Stimulated activated CD8-positive, alpha-beta memory T cell treated with anti-CD3 and anti-CD28 coated beads, Interleukin-12 subunit alpha, Interleukin-12 subunit beta, amount 100 ng/mL, for 1 hour (primary cell): ENCODE measurements around the gene ZNF28.
A peak's percentile ranks its signal among the peaks of the same experiment; 100 is the strongest.
"Not testable (repeated sequence)": the region's sequence is repeated elsewhere in the genome, so short reads cannot be mapped to it uniquely, and the experiment has no call there.

ENCODE experiments used
- DNase-seq: peaks from one replicate; pipeline ENCODE4 v3.0.0-alpha.2; 2020; ENCODE audit warnings: low read depth

ZNF28 gene

DNA sequence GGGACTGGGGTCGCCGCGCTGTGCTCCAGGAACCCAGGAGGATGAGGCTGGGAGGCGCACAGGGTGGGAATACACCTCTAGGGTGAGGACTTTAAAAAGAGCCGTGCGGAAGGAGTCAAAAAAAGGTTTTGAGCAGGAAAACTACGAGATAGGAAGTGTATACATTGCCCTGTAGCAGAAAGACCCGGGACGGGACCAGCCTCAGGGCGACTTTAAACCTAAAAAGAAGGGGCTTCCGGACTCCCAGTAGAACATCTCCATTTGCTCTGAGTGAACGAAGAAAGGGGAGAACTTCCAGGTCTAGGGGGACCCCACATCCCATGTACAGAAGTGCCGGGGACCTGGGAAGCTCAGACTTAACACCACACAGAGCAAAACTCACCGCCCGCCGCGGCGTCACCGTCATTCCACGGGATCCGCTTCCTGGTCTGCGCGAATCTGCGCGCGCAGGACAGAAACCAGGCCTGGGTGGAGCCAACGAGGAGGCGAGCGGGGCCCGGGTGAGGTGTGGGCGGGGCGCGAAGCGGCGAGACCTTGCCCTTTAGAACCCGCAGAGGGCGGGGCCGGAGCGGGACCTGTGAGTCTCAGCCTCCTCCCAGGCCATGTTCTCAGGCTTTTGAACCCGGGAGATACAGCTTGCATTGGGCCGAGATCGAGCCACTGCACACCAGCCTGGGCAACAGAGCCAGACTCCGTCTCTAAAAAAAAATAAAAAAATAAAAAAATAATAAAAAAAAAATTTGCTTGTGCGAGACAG is at the start of gene ZNF28:
Gene ZNF28, minus strand, starts transcription at position 430 of the 757 bp plus-strand sequence. CDS start 3,675 bp downstream, outside the sequence.
- peak; percentile 46 for DNase-seq

DNA sequence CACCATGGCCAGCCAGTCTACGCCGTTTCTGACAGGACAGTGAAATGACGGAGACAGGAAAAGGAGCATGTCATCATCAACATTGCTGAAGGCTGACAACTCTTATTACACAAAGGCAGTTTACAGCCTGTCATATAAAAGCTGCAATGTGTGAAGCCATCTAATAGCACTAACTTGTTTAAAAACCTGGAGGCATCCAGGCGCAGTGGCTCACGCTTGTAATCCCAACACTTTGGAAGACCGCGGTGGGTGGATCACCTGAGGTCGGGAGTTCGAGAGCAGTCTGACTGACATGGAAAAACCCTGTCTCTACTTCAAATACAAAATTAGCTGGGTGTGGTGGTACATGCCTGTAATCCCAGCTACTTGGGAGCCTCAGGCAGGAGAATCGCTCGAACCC is 46.6 kb upstream of the ZNF28 start:
- DNase-seq: not testable (repeated sequence)

DNA sequence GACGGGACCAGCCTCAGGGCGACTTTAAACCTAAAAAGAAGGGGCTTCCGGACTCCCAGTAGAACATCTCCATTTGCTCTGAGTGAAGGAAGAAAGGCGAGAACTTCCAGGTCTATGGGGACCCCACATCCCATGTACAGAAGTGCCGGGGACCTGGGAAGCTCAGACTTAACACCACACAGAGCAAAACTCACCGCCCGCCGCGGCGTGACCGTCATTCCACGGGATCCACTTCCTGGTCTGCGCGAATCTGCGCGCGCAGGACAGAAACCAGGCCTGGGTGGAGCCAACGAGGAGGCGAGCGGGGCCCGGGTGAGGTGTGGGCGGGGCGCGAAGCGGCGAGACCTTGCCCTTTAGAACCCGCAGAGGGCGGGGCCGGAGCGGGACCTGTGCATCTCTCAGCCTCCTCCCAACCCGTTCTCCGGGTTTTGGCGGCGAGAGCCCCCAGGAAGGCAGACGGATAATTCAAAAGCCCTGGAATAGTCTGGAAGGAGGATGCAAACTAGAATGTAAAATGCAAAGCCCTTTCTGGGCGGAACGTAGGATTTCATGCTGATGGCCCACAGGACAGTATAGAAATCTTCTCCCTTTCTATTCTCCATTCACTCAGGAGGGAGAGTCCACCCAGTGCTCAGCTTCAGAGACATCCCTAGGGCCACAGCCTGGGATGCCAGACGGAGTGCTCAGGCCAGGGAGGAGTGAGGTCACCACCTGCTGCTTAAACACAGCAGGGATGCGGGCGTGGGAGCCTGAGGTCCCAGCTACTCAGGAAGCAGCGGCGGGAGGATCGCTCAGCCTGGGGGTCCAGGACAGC is 36.2 kb upstream of the ZNF28 start, which contains the start of gene ZNF468:
Gene ZNF468, minus strand, starts transcription at position 242 of the 814 bp plus-strand sequence. CDS start 3,347 bp downstream, outside the sequence.
- DNase-seq: peak; percentile 51

DNA sequence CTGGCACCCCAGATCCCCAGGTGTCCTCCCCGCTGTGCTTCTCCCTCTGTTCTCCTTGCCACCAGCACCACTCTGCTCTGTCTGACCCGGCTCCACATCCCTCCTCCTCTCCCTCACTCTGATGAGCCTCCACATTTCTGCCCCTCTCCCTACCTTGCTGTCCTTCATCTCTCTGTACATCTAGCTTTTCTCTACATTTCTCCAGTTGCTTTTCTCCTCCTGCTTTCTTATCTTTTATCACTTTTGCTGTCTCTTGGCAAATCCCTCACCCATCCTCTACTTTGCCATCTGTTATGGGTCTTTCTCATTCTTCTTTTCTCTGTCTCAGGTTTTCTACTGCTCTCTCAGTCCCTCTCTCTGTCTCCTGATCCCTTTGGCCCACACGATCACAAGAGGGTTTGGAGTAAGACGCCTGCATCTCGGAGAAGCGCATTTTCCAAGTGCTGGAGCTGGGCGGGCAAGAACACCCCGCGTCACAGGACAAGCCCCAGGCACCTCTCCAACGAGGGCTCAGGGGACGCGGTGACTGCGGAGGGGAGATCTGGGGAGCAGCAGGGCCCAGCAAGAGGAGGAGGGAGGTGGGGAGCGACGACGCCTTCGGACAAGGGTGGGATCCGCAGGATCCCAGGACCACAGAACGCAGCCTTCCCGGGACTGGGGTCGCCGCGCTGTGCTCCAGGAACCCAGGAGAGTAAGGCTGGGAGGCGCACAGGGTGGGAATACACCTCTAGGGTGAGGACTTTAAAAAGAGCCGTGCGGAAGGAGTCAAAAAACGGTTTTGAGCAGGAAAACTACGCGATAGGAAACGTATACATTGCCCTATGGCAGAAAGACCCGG is 35.3 kb upstream of the ZNF28 start:
- not testable (repeated sequence) for DNase-seq

DNA sequence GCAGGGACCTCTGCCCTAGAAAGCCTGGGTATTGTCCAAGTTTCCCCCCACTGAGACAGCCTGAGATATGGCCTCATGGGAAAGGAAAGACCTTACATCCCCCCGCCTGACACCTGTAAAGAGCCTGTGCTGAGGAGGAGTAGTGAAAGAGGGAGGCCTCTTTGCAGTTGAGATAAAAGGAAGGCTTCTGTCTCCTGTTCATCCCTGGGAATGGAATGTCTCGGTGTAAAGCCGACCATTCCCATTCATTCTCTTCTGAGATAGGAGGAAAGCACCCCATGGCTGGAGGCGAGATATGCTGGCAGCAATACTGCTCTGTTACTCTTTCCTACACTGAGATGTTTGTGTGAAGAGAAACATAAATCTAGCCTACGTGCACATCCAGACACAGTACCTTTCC is 25.9 kb upstream of the ZNF28 start:
- DNase-seq: not testable (repeated sequence)

DNA sequence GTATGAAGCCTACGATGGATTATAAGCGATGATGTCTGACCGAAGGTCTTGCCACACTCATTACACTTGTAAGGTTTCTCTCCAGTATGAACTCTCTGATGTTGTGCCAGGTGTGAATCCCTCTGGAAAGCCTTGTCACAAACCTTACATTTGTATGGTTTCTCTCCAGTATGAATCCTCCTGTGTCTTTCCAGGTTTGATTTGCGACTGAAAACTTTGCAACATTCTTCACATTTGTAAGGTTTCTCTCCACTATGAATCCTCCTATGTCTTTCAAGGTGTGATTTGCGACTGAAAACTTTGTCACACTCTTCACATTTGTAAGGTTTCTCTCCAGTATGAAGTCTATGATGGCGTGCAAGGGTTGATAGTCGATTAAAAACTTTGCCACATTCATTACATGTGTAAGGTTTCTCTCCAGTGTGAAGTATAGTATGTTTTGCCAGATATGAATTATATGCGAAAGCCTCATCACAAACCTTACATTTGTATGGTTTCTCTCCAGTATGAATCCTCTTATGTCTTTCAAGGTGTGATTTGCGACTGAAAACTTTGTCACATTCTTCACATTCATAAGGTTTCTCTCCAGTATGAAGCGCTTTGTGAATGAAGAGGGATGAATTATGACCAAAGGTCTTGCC is 19.5 kb upstream of the ZNF28 start:
- DNase-seq: not testable (repeated sequence)

DNA sequence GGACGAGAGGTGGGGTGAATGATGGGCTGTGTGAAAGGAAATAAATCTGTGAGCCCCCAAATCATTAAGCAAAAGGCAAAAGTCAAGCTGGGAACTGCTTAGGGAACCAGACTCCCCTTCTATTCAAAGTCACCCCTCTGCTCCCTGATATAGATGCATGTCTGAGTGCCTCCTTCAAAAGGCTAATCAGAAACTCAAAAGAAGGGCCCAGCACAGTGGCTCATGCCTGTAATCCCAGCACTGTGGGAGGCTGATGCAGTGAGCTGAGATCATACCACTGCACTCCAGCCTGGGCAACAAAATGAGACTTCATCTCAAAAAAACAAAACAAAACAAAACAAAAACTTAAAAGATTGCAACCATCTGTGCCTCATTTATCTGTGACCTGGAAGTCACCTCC is 12.9 kb upstream of the ZNF28 start:
- not testable (repeated sequence) for DNase-seq

DNA sequence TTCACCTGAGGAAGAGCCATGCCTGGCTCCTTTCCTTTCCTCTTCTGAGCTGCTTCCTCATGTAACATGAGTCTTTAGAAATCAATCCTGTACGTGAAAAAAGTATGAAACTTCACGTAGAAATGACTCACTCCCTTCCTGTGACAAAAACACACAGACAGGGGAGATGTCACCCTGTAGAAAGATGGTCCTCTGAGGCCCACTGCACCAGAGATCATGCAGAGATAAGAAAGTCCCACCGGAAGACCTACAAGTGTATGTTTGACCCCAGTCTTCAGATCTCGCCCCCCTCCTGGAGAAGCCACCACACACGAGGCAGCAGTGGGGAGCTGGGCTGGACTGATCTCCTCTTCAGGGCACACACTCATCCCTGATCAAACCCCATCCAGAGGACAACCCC is 12.1 kb upstream of the ZNF28 start:
- not testable (repeated sequence) for DNase-seq

DNA sequence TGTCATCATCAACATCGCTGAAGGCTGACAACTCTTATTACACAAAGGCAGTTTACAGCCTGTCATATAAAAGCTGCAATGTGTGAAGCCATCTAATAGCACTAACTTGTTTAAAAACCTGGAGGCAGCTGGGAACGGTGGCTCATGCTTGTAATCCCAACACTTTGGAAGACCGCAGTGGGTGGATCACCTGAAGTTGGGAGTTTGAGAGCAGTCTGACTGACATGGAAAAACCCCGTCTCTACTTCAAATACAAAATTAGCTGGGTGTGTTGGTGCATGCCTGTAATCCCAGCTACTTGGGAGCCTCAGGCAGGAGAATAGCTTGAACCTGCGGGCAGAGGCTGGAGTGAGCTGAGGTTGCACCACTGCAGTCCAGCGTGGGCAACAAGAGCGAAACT is 8.4 kb upstream of the ZNF28 start:
- not testable (repeated sequence) for DNase-seq

DNA sequence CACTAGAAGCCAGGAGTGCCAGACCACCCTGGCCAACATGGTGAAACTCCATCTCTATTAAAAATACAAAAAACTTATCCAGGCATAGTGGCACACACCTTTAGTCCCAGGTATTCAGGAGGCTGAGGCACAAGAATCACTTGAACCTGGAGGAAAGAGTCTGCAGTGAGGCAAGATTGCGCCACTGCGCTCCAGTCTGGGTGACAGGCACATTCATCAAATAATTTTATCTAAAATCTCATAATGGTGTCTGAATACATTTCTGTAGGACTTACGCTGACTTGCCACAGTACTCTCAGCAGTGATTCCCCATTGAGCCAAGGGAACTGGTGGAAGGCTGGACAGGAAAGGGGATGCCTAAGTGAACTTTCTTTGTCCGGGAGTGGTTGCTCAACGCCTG is 4.3 kb upstream of the ZNF28 start:
- no peak for DNase-seq

DNA sequence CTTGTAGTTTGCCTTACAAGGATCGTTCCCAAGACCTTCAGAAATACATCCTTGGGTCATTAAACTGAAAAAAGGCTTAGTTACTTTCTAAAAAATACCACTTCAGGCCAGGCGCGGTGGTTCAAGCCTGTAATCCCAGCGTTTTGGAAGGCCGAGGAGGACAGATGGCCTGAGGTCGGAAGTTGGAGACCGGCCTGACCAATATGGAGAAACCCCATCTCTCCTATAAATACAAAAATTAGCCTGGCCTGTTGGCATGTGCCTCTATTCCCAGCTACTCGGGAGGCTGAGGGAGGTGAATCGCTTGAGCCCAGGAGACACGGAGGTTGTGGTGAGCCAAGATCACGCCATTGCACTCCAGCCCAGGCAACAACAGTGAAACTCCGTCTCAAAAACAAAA is 2.2 kb upstream of the ZNF28 start:
- no peak for DNase-seq

DNA sequence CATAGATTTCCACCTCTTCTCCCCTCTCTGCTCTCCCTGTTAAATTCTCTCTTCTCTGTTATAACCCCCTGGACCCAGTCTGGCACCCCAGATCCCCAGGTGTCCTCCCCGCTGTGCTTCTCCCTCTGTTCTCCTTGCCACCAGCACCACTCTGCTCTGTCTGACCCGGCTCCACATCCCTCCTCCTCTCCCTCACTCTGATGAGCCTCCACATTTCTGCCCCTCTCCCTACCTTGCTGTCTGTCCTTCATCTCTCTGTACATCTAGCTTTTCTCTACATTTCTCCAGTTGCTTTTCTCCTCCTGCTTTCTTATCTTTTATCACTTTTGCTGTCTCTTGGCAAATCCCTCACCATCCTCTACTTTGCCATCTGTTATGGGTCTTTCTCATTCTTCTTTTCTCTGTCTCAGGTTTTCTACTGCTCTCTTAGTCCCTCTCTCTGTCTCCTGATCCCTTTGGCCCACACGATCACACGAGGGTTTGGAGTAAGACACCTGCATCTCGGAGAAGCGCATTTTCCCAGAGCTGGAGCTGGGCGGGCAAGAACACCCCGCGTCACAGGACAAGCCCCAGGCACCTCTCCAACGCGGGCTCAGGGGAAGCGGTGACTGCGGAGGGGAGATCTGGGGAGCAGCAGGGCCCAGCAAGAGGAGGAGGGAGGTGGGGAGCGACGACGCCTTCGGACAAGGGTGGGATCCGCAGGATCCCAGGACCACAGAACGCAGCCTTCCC is 795 bp downstream of the ZNF28 start:
- DNase-seq: not testable (repeated sequence)

DNA sequence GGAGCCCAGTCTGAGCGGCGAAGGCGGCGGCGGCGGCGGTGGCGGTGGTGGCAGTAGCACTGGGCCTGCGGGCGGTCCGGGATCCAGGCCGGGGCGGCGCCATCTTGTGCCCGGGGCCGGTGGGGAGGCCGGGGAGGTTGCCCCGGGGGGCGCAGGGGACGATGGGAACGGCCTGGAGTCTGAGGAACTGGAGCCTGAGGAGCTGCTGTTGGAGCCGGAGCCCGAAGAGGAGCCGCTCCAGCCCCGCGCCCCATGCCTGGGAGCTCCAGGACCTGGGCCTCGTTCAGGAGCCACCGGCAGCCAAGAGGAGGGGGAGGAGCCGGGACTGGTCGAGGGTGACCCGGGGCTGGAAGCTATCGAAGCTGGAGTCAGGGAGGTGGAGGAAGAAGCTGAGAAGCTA is 11.6 kb downstream of the ZNF28 start:
- no peak for DNase-seq

DNA sequence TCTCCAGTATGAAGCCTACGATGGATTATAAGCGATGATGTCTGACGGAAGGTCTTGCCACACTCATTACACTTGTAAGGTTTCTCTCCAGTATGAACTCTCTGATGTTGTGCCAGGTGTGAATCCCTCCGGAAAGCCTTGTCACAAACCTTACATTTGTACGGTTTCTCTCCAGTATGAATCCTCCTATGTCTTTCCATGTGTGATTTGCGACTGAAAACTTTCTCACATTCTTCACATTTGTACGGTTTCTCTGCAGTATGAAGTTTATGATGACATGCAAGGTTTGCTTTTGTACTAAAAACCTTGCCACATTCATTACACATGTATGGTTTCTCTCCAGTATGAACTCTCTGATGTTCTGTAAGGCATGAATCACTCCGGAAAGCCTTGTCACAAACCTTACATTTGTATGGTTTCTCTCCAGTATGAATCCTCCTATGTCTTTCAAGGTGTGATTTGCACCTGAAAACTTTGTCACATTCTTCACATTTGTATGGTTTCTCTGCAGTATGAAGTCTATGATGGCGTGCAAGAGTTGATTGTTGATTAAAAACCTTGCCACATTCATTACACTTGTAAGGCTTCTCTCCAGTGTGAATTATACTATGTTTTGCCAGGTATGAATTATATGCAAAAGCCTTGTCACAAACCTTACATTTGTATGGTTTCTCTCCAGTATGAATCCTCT is 21.3 kb downstream of the ZNF28 start:
- DNase-seq: not testable (repeated sequence)

DNA sequence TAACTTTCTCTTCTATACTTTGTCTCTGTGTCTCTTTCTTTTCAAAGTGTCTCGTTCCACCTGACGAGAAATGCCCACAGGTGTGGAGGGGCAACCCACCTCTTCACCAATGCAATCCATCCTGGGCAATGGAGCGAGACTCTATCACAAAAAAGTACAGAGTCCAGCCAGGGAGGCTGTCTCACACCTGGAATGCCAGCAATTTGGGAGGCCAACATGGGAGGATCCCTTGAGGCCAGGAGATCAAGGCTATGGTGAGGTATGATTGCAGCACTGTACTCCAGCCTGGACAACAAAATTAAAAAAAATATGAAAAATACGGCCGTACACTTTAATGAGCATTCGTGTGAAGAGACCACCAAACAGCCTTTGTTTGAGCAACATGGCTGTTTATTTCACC is 32.0 kb downstream of the ZNF28 start:
- DNase-seq: no peak

DNA sequence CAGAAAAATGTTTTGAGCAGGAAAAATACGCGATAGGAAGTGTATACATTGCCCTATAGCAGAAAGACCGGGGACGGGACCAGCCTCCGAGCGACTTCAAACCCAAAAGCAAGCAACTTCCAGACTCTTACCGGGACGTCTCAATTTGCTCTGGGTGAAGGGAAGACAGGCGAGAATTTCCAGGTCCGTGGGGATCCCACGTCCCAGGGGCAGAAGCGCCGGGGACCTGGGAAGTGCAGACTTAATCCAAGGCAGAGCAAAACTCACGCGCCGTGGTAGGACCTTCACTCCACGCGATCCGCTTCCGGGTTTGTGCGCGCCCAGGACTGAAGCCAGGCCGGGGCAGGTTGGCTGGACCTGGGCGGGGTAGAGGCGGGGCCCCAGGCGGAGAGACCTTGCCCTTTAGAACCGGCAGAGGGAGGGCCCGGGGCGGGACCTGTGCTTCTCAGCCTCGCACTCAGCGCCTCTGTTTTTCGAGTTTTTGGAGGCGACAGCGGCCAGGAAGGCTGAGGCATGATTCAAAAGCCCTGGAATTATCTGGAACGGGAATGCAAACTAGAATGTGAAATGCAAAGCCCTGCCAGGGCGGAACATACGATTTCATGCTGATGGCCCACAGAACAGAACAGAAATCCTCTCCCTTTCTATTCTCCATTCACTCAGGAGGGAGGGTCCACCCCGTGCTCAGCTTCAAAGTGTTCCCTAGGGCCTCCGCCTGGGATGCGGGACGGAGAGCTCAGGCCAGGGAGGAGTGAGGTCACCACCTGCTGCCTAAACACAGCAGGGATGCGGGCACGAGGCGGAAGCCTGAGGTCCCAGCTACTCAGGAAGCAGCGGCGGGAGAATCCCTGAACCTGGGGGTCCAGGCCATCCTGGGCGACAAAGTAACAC is 34.7 kb downstream of the ZNF28 start, which contains the start of gene ZNF600:
Gene ZNF600, minus strand, starts transcription at position 328 of the 891 bp plus-strand sequence. CDS start 7,903 bp downstream, outside the sequence.
- peak; percentile 70 for DNase-seq

DNA sequence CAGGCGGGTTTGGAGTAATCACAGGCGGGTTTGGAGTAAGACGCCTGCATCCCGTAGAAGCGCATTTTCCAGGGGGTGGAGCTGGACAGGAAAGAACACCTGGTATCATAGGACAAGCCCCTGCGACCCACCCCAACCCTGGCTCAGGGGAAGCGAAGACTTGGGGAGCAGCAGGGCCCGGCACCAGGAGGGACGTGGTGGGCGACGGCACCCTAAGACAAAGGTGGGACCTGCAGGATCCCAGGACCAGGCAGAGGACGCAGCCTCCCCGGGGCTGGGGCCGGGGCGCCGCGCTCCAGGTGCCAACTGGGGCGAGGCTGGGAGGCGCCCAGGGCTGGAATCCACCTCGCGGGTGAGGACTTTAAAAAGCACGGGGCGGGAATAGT is 35.4 kb downstream of the ZNF28 start:
- no peak for DNase-seq

DNA sequence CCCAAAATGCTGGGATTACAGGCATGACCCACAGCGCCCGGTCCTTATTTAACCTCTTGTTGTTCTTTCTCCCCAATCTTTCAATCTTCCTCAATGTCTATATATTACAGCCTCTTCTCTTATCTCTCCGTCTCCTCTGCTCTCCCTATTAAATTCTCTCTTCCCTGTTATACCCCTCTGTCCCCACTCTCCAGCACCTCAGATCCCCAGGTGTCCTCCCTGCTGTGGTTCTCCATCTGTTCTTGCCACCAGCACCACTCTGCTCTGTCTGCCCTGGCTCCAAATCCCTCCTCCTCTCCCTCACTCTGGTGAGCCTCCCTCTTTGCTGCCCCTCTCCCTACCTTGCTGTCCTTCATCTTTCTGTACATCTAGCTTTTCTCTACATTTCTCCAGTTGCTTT is 35.9 kb downstream of the ZNF28 start:
- DNase-seq: no peak

DNA sequence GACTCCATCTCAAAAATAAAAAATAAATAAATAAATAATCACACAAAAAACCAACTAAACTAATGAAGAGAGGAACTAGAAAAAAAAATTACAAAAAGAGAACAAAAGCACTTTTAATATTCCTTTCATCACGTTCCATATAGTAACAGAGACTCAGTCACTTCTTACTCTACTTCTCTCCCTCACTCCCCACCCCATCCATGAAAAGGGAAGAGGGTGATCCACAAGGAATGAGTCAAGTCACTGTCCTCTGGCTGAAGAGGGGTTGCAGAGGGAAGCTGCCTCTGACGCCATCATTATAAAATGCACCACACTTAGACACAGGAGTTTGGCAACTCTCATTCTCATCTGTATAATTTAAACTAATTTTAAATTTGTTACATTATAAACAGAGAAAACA is 38.6 kb downstream of the ZNF28 start:
- not testable (repeated sequence) for DNase-seq
